Stimulated activated CD4-positive, alpha-beta T cell treated with anti-CD3 and anti-CD28 coated beads, Interleukin-15, amount 100 ng/mL, for 48 hours (primary cell): ENCODE measurements around the gene LACTBL1.
A peak's percentile ranks its signal among the peaks of the same experiment; 100 is the strongest.
"Not testable (repeated sequence)": the region's sequence is repeated elsewhere in the genome, so short reads cannot be mapped to it uniquely, and the experiment has no call there.

Source experiments
- DNase-seq, 2 donors: peaks; one replicate each; pipeline ENCODE4 v3.0.0-alpha.2; 2020; ENCODE audit warnings: low read depth in 2 of 2

Gene LACTBL1

GRCh38 chr1:22976461-22977243 is 4.0 kb upstream of the LACTBL1 start:
- peak; percentile 27 to 36 for DNase-seq

DNA sequence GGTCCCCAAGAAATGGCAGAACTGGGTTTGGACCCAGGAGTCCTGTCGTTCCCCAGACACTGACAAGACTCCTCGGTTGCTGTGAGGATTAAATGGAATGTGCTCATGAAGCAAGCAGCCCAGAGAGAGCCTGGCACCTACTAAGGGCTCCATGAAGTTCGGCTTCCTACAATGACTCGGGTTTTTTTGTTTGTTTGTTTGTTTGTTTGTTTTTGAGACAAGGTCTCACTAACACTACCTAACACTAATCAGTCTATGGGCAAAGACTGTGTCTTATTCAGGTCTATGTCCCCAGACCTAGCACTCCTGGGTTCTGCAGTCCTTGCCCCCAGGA is 3.4 kb upstream of the LACTBL1 start:
- DNase-seq: no peak

- DNase-seq: no peak
Measured at GRCh38 chr1:22975694-22976093, 3.0 kb upstream of the LACTBL1 start.

- DNase-seq: no peak
Measured at GRCh38 chr1:22971611-22972405, 858 bp downstream of the LACTBL1 start.

DNA sequence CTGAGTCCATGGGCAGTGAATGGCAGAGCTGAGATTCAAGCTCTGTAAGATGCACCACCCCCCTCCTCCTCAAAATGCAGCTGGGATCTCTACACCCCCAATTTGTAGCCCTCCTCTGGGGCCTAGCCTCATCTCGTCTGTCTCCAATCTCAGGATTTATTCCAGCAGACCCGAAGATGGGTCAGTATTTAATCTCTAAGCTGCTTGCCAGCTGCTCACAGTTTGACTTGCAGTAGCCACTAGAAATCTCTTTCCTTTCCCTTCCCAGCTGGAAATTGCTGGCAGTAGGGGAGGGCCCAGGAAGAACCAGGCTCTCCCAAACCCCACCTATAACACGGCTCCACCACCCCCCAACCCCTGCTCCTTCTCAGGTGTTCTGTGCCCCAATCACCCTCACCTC is 1.5 kb downstream of the LACTBL1 start:
- no peak for DNase-seq

DNA sequence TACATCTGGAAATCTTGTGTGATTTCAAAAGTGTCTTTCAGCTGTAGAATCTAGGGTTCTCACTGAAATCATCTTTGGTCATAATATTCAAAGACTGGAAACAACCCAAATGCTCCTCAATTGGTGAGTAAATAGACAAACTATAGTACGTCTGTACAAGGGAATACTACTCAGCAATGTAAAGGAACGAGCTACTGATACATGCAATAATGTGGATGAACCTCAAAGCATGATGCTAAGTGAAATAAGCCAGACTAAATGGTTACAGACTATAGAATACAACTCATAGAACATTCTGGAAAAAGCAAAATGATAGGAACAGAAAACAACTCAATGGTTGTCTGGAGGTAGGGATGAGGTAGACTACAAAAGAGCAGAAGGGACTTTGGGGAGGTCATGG is 2.6 kb downstream of the LACTBL1 start:
- no peak for DNase-seq

DNA sequence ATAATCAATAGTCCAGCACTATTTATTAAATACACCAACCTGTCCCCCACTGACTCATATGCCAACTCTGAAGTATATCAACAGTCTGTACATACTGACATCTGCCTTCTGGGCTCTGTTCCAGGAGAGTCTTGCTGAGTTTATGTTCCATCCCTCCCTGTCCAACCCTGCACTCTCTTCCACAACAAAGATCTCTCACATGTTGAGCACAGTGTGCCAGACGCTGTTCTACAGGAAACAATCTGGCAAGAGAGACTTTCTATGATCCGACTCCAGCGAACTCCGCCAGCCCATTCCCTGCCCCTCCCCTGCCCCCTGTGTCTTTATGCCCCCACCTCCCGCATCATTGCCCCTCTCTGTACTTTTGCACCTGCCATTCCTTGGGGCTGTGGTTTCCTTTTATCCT is 3.4 kb downstream of the LACTBL1 start:
- no peak for DNase-seq

DNA sequence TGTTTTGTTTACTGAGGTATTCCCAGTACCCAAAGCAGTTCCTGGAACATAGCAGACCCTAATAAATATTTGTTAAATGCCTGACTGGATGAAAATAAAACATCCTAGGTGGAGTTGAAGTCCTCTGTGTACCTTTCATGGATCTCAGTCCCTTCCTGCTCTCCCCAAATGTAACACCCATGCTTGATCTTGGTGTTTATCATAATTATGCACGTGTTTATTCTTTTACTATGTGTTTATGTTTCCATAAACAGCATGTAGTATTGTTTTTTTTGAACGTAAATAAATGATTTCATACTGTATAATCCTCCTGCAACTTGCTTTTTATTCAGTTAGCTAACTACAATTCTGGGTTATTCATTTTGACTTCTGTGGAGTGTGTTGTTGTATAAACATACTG is 4.8 kb downstream of the LACTBL1 start:
- DNase-seq: no peak

DNA sequence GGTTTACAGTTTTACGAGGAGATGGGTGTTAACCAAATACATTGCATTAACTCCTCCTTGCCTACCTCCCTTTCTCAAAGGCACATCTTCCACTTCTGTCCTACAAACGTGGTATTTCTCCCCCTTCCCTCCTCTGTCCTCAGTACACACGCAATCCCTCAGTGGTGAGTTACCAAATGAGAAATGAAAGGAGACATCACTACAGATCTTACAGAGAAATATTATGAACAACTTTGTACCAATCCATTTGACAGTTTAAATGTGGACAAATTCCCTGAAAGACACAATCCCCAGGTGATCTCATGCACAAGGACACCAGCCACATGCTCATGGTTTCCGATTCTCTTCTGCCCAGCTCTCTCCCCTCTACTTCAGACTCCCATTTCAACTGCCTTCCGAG is 6.4 kb downstream of the LACTBL1 start:
- DNase-seq: no peak

GRCh38 chr1:22963044-22963677 is 9.5 kb downstream of the LACTBL1 start:
- DNase-seq: no peak

GRCh38 chr1:22962558-22962957 is 10.1 kb downstream of the LACTBL1 start:
- no peak for DNase-seq

DNA sequence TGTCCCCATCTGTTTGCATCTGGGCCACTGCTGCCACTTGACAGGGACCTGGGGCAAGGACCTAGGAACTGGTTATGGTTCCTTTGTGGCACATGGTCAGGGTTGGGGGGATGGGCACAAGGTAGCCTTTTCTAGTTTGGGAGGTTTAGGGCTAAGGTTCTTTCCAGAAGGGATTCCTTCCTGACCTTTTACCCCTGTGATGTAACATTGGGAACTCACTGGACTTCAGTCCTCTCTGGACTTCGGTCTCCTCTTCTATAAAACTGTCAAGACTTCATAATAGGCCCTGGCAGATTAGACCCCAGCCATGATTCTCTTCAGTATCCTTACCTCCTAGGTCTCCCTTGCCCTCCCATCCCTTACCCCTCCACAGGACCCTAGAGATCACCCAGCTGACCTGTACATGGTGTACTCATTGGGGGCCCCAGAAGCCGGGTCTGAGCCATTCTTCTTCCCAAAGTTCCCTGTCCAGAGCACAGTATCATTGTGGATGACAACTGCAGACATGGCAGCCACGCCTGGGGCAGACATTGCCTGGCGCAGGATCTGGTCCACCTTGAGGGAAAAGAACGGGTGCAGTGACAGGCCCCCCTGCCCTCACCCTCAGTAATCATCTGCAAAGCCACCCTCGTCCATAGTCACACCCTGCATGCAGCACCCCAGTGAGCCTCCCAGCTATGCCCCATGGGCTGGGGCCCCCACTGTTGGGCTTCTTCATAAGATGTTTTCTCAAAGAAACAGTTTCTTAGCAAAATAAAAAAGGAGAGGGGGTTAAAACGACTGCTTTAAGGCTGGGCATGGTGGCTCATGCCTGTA is 12.9 kb downstream of the LACTBL1 start:
- no peak for DNase-seq

DNA sequence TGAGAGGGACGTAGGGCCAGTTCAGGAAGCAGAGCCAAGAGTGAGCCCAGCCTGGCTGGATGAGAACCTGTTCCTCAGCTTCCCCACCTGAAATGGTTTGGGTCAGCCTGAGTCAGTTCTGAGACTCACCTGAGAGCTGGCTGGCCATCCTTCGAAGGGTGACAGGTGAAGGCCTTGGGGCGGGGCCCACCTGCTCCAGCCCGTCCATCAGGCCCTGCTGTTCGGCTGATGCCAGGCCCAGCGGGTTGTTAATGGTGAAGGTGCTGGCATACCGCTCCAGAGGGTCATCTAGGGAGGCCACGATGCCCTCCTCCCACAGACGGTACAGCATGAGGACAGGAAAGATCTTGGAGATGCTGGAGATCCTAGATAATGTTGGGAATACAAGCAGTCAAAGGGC is 14.1 kb downstream of the LACTBL1 start:
- DNase-seq: no peak

- DNase-seq: no peak
Measured at GRCh38 chr1:22957066-22957465, 15.6 kb downstream of the LACTBL1 start.

- no peak for DNase-seq
Measured at GRCh38 chr1:22955146-22955545, 17.5 kb downstream of the LACTBL1 start.

- no peak for DNase-seq
Measured at GRCh38 chr1:22953740-22954141, 18.9 kb downstream of the LACTBL1 start.

- no peak for DNase-seq
Measured at GRCh38 chr1:22953057-22953739, 19.5 kb downstream of the LACTBL1 start.

GRCh38 chr1:22952694-22953056 is 20.0 kb downstream of the LACTBL1 start:
- no peak for DNase-seq

GRCh38 chr1:22951796-22952195 is 20.9 kb downstream of the LACTBL1 start:
- DNase-seq: no peak

DNA sequence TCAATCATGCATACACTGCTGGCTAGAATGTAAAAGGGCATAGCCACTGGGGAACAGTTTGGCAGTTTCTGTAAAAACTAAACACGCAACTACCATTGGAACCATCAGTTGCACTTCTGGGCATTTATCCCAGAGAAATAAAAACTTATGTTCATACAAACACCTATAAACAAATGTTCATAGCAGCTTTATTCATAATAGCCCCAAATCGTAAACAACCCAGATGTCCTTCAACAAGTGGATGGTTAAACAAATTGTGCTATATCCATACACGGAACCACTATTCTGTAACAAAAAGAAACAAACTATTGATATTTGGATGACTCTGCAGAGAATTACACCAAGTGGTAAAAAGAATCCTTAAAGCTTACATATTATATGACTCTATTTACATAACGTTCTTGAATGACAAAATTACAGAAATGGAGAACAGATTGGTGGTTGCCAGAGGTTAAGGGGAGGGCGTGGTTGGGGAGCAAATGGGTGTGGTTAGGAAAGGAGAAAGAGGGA is 22.8 kb downstream of the LACTBL1 start:
- DNase-seq: no peak

DNA sequence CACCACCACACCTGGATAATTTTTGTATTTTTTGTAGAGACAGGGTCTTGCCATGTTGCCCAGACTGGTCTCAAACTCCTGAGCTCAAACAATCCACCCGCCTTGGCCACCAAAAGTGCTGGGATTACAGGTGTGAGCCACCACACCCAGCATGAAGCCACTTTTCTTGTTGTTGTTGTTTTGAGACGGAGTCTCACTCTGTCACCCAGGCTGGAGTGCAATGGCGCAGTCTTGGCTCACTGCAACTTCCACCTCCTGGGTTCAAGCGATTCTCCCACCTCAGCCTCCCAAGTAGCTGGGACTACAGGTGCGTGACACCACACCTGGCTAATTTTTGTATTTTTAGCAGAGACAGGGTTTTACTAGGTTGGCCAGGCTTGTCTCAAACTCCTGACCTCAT is 27.5 kb downstream of the LACTBL1 start:
- not testable (repeated sequence) for DNase-seq
